Upper lobe of left lung (tissue), 6 donors: ENCODE measurements around the gene PCDH12. TPM values are rescaled to one million over a fixed set of nuclear protein-coding genes. Genes with fewer than 3 reads are reported as not detected.

ENCODE experiments used
- ATAC-seq, 2 donors: fragments of 200-7000 bp; cut with Tn5 transposase; one replicate each; pipeline ENCODE4 v1.9.1; 2022; ENCODE audit warnings: mild to moderate bottlenecking in 2 of 2, moderate library complexity in 2 of 2; ENCODE audit not compliant: low FRiP score in 2 of 2
- DNase-seq, 2 donors: peaks; one replicate each; pipeline ENCODE4 v3.0.0-alpha.2; 2019 to 2020
- H3K27ac ChIP-seq, 4 donors: fragments of 200-600 bp; sonication (generic); one replicate each; pipeline ENCODE4 v1.5.1; 2016 to 2019
- H3K27me3 ChIP-seq, 4 donors: fragments of 200-600 bp; sonication (generic); one replicate each; pipeline ENCODE4 v1.5.1; 2017 to 2019
- H3K36me3 ChIP-seq, 4 donors: fragments of 200-600 bp; sonication (generic); one replicate each; pipeline ENCODE4 v1.5.1; 2016 to 2019
- H3K4me1 ChIP-seq, 4 donors: fragments of 200-600 bp; sonication (generic); one replicate each; pipeline ENCODE4 v1.5.1; 2018 to 2019
- H3K4me3 ChIP-seq, 4 donors: fragments of 200-600 bp; sonication (generic); one replicate each; pipeline ENCODE4 v1.5.1; 2017 to 2019; ENCODE audit warnings: mild to moderate bottlenecking in 2 of 4, moderate library complexity in 1 of 4
- H3K9me3 ChIP-seq, 4 donors: fragments of 200-600 bp; sonication (generic); one replicate each; pipeline ENCODE4 v1.5.1; 2018 to 2019
- EP300 ChIP-seq, 4 donors: sonication (generic); formaldehyde crosslinking; IDR thresholded peaks; one replicate each; pipeline ENCODE4 v1.5.1; 2017; ENCODE audit warnings: antibody characterized with exemption in 4 of 4, control low read depth in 2 of 4
- POLR2A ChIP-seq, 4 donors: fragments of 450-650 bp; IDR thresholded peaks; one replicate each; pipeline ENCODE4 v1.5.1; 2016 to 2017; ENCODE audit warnings: antibody characterized with exemption in 4 of 4, mild to moderate bottlenecking in 2 of 4
- POLR2AphosphoS5 ChIP-seq, 2 donors: sonication (generic); formaldehyde crosslinking; IDR thresholded peaks; one replicate each; pipeline ENCODE4 v1.5.1; 2017; ENCODE audit warnings: antibody characterized with exemption in 2 of 2
- WGBS, 2 donors: methylation state at CpG; one replicate each; pipeline ENCODE4 v1.1.5; 2017 to 2018; 5-methylcytosine and 5-hydroxymethylcytosine counted together
- total RNA-seq, 6 donors: library from RNA; depleted of rRNA in 4 of 6; stranded (reverse); fragments of >200 nt in 4 of 6; gene quantifications; one replicate each; pipeline versions ENCODE4 v1.1.0 to v1.2.1, GENCODE V29; 2016 to 2021
- TF ChIP-seq, protein P1 (sequence below), 6 experiments: fragments of 450-650 bp in 4 of 6; fragments of 200-600 bp in 2 of 6; sonication (generic) in 2 of 6; IDR thresholded peaks; one replicate each; pipeline ENCODE4 v1.5.1; 2016 to 2019; ENCODE audit warnings: antibody characterized with exemption in 6 of 6
- donor health status: DM: no; HTN: no; CAD: no; lungs with moderate emphysema.
- donor health status: DM: no; HTN: yes; CAD: no; lungs with severe emphysema.

Gene PCDH12
- 10 to 100 TPM in 3 of 6 donors, 1 to 10 TPM in 3; 2.1 to 26.0 (median 10.7) TPM for total RNA-seq

DNA sequence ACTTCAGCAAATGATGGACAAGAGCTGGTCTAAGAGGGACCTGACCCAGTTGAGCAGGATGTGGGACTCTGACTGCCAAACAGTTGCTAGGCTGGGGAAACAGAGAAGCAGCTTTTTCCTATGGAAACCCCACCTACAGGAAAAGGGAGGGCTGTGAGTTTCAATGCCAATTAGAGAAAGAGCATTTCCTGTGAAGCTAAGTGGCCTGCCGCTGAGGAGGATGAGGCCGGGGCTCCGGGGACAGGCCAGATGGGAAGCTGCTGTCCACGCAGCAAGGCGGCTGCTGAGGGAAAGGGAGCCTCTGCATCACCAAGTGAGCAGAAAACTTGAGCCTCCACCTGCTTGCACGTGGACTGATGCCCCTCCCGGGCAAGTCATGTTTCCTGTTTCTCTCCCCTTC lies at the start of gene PCDH12:
TSS of gene PCDH12 (minus strand) at position 90 of the 400 bp plus-strand sequence. CDS start 351 bp downstream, outside the sequence.
- WGBS, 2 donors: 14 to 16% methylated on average over 7 of the region's 7 CpGs
- ATAC-seq: peak; percentile 21 to 32
- Histone ChIP-seq H3K36me3 (peaks cover 0 to 3% (median 0%) of the 10 kb centered on the region in 4 donors), H3K4me1 (peaks cover 29 to 44% (median 38%) of the 10 kb centered on the region in 4 donors), H3K9me3 (no peaks in the 10 kb centered on the region), H3K27me3 (no peaks in the 10 kb centered on the region), H3K27ac (peak within 1 kb of the TSS; percentile 65 to 87 (median 72)), H3K4me3 (peak within 1 kb of the TSS; percentile 22 to 50 (median 39))
- TF ChIP-seq POLR2AphosphoS5 (IDR thresholded peaks at IDR 0.05) (peak; percentile 61 to 74), POLR2A (IDR thresholded peaks at IDR 0.05) (peak in 2 of 4 donors; percentile 32 to 37), EP300 (IDR thresholded peaks at IDR 0.05) (peak in 1 of 4 donors; percentile 53)
- TF ChIP-seq, protein P1, sequence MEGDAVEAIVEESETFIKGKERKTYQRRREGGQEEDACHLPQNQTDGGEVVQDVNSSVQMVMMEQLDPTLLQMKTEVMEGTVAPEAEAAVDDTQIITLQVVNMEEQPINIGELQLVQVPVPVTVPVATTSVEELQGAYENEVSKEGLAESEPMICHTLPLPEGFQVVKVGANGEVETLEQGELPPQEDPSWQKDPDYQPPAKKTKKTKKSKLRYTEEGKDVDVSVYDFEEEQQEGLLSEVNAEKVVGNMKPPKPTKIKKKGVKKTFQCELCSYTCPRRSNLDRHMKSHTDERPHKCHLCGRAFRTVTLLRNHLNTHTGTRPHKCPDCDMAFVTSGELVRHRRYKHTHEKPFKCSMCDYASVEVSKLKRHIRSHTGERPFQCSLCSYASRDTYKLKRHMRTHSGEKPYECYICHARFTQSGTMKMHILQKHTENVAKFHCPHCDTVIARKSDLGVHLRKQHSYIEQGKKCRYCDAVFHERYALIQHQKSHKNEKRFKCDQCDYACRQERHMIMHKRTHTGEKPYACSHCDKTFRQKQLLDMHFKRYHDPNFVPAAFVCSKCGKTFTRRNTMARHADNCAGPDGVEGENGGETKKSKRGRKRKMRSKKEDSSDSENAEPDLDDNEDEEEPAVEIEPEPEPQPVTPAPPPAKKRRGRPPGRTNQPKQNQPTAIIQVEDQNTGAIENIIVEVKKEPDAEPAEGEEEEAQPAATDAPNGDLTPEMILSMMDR (IDR thresholded peaks at IDR 0.05): peak in 1 of 6 experiments; percentile 12
- DNase-seq: peak; percentile 30 to 40

DNA sequence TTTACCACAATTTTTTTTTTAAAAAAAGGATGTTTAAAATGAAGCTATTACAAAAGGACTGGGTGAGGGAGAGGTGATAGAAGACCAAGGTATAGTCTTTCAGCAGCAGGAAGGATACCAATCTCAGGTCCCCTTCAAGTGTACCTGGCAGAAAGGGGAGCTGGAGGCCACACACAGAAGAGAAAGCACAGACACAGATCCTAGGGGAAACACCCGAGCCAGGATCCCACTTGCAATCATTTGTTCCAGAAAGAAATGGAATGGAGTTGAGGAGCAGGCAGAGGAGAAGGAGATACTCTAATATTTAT lies 49.2 kb upstream of the PCDH12 start:
- H3K36me3 ChIP-seq: peaks cover 12 to 56% (median 31%) of the 10 kb centered on the region in 4 donors
- no peaks in the 10 kb centered on the region for H3K27me3 ChIP-seq
- TF ChIP-seq POLR2AphosphoS5 (IDR thresholded peaks at IDR 0.05): no peak
- no peak for TF ChIP-seq EP300 (IDR thresholded peaks at IDR 0.05)
- no peak for TF ChIP-seq POLR2A (IDR thresholded peaks at IDR 0.05)
- TF ChIP-seq, protein P1 (IDR thresholded peaks at IDR 0.05): no peak
- H3K4me3 ChIP-seq: no peak overlapping the region
- no peak for DNase-seq
- H3K9me3 ChIP-seq: no peaks in the 10 kb centered on the region
- WGBS, 2 donors: 67 to 86% methylated on average over 1 of the region's 1 CpG
- no peak for ATAC-seq
- no peak overlapping the region for H3K27ac ChIP-seq
- peaks cover 5 to 10% (median 7%) of the 10 kb centered on the region in 4 donors for H3K4me1 ChIP-seq

DNA sequence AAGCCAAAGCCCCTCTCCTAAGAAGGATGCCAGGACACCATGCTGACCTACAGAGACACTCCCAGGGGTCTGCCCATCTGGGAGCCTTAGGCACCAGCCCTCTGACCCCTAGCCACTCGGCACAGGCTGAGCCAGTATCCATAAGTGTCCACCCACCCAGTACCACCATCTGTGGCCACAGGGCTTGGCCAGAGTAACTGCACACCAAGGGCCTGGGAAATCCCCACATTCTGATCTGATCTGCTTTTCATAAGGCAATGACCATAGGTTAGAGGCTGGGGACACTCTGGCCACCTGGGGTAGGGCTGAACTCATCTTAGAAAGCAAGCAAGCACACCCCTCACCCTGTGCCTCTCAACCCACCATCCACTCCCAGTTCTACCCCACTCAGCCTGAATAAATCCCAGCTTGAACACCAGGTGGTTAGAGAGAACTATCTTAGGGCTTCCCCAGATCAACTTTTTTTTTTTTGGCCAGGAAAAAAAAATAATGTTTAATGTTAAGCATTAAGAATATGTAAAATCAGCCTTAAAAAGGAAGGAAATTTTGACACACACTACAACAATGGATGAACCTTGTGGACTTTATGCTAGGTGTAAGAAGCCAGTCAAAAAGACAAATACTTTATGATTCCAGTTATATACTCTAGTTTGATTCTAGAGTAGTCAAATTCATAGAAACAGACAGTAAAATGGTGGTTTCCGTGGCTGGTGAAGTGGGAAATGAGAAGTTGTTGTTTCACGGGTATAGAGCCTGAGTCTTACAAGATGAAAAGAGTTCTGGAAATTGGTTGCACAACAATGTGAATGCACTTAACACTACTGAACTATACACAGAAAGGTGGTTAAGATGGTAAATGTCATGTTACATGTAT lies 48.6 kb upstream of the PCDH12 start:
- Histone ChIP-seq H3K9me3 (no peaks in the 10 kb centered on the region), H3K4me1 (peaks cover 0 to 4% (median 1%) of the 10 kb centered on the region in 4 donors), H3K36me3 (peaks cover 15 to 59% (median 33%) of the 10 kb centered on the region in 4 donors), H3K4me3 (no peak overlapping the region), H3K27me3 (no peaks in the 10 kb centered on the region), H3K27ac (no peak overlapping the region)
- WGBS, 2 donors: 64 to 77% methylated on average over 2 to 3 of the region's 3 CpGs
- DNase-seq: no peak
- peak in 1 of 2 donors; percentile 42 for ATAC-seq
- TF ChIP-seq, protein P1 (IDR thresholded peaks at IDR 0.05): no peak
- TF ChIP-seq EP300 (IDR thresholded peaks at IDR 0.05): no peak
- no peak for TF ChIP-seq POLR2A (IDR thresholded peaks at IDR 0.05)

DNA sequence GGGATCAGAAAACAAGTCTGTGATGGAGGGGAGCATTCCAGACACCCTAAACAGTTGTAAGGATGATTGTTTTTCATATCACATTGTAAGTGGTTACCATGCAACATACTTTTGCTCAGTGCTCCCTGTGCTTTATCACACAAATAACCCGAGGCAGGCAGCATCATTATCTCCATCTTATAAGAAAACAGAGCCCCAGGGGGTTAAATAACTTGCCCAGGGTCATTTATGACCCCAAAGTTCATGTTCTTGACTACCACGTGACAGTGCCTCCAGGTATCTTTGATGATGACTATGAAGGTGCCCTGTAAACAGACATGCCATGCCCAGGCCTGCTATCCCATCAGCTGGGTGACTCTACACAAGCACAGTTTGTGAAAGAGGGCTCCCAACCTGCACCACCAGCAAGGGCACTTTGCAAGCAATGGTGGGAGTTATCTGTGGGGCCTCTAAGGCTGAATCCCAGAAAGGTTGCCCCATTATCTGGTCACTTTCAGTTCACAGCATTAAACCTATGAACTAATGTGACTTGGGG lies 45.3 kb upstream of the PCDH12 start:
- DNase-seq: no peak
- Histone ChIP-seq H3K4me3 (no peak overlapping the region), H3K9me3 (no peaks in the 10 kb centered on the region), H3K27ac (no peak overlapping the region), H3K4me1 (no peaks in the 10 kb centered on the region), H3K36me3 (peaks cover 19 to 73% (median 42%) of the 10 kb centered on the region in 4 donors), H3K27me3 (no peaks in the 10 kb centered on the region)
- WGBS, 2 donors: 69 to 75% methylated on average over 2 of the region's 2 CpGs
- TF ChIP-seq POLR2A (IDR thresholded peaks at IDR 0.05) (no peak), EP300 (IDR thresholded peaks at IDR 0.05) (no peak), POLR2AphosphoS5 (IDR thresholded peaks at IDR 0.05) (no peak)
- TF ChIP-seq, protein P1 (IDR thresholded peaks at IDR 0.05): no peak
- no peak for ATAC-seq
